ENCODE measurements around the gene BRAF.
"Not testable (repeated sequence)": the region's sequence is repeated elsewhere in the genome, so short reads cannot be mapped to it uniquely, and the experiment has no call there.

The BRAF gene

GRCh38 chr7:140917258-140917657 lies 7.5 kb downstream of the BRAF start:
- DNase-seq: no peak

GRCh38 chr7:140915935-140916555 lies 8.7 kb downstream of the BRAF start:
- DNase-seq: no peak

GRCh38 chr7:140914083-140914482 lies 10.6 kb downstream of the BRAF start:
- DNase-seq: no peak

- DNase-seq: not testable (repeated sequence)
Observed at GRCh38 chr7:140913596-140913928, 11.2 kb downstream of the BRAF start.

- no peak for DNase-seq
Observed at GRCh38 chr7:140911746-140912145, 13.0 kb downstream of the BRAF start.

- DNase-seq: no peak
Observed at GRCh38 chr7:140909476-140910161, 15.1 kb downstream of the BRAF start.

GRCh38 chr7:140908361-140908760 lies 16.4 kb downstream of the BRAF start:
- DNase-seq: no peak

GRCh38 chr7:140903741-140904480 lies 20.8 kb downstream of the BRAF start:
- DNase-seq: no peak

- DNase-seq: no peak
Observed at GRCh38 chr7:140902303-140902953, 22.3 kb downstream of the BRAF start.

GRCh38 chr7:140901941-140902302 lies 22.8 kb downstream of the BRAF start:
- DNase-seq: no peak

GRCh38 chr7:140899883-140900282 lies 24.8 kb downstream of the BRAF start:
- no peak for DNase-seq

GRCh38 chr7:140898786-140899536 lies 25.8 kb downstream of the BRAF start:
- no peak for DNase-seq

GRCh38 chr7:140896996-140897395 lies 27.7 kb downstream of the BRAF start:
- no peak for DNase-seq

- DNase-seq: no peak
Observed at GRCh38 chr7:140889645-140890044, 35.1 kb downstream of the BRAF start.

- DNase-seq: no peak
Observed at GRCh38 chr7:140889150-140889549, 35.6 kb downstream of the BRAF start.

GRCh38 chr7:140888087-140888486 lies 36.6 kb downstream of the BRAF start:
- no peak for DNase-seq

GRCh38 chr7:140885735-140886334 lies 38.9 kb downstream of the BRAF start:
- DNase-seq: no peak

GRCh38 chr7:140883378-140883777 lies 41.4 kb downstream of the BRAF start:
- no peak for DNase-seq

- not testable (repeated sequence) for DNase-seq
Observed at GRCh38 chr7:140882834-140883233, 41.9 kb downstream of the BRAF start.

- no peak for DNase-seq
Observed at GRCh38 chr7:140881507-140882228, 43.1 kb downstream of the BRAF start.

- no peak for DNase-seq
Observed at GRCh38 chr7:140877249-140877524, 47.5 kb downstream of the BRAF start.
